NCI-H226 (cell line): Measurements from ENCODE around the gene CHN2.

Experiments used
- DNase-seq: peaks from one replicate; pipeline ENCODE4 v3.0.0-alpha.2; 2015

CHN2 gene

DNA sequence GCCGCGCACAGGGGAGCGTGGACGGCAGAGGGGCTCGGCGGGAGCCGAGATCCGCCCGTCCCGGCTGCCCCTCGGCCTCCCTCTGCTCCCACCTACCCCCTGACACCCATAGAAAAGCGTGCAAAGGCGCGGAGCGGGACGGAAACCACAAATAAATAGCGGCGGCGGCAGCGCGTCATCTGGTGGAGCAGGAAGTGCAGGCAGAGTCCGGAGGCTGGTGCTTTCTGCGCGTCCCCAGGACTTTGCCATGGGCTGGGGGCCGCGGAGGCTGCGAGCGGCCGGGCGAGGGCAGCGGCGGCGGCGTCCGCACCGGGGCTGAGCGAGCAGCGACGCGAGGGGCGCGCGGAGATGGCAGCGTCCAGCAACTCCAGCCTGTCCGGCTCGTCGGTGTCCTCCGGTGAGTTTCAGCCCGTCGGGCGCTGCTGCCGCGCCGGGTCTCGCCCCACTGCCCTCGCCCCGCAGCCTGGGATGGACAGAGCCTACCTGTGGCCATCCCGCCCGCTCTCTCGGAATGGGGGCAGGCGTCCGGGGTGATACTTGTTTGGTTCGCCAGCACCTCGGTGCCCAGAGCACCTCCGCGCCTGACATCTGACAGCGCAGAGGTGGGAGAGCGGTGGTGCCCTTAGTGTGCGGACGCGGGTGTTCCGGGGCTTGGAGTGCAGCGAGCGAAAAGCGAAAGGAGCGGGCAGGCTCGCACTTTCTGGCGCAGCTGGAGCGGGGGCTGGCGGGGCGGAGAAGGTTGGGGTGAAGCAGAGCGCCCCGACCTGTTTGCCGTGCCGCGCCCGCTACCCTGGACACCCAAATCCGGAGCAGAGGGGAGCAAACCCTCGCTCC lies at the start of gene CHN2:
TSS of gene CHN2 (plus strand) at position 182 of the 834 bp plus-strand sequence.
- DNase-seq, result peak; percentile 56

DNA sequence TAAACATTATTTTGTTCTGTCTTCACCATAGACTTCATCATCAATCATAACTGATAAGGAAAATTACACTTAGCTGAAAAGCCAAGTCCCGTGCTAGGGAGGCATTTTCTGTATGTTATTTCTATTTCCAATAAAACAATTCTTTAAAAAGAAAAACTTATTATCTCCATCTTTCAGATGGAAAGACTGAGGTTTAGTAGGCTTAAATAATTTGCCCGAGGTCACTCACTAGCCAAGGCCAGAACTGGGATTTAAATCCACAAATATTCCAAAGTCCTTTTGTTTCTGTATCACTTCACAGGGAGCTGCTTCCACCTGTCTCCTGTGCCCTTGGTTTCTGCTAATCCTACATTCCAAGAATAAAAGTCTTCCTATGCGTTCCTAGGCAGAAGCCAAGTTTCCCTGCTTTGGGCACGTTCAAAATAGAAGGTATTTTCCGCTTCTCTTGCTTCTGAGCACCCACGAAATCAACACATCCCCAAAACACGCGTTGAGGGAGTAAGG lies 49.0 kb upstream of the CHN2 start:
- DNase-seq, result no peak

DNA sequence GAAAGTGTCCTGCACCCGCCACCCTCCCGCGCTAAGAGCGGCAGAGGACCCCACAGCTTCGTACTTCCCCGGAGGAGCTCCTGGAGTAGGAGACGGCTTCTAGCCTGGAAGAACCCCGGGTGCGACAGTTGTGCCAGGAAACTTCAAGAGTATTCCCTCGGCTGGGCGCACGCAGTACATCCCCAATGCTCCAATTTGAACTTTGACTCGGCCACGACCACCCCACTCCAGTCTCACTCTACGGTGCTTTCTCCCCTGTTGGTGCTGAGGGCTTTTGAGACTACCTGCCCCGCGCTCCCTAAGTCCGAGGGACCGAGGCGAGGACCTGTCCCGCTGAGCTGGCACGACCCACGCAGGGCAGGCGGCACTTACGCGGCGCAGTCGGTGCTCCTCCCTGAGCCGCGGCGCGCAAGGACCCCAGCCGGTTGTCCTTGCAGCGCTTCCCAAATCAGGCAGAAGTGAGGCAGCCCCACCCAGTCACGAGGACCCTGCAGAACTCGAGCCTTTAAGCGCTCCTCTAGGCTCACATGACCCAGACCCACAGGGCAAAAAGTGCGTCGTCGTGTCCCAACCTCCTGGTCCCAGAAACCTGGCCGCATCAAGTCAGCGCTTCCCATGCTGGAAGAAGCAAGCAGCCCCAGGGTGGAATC lies 48.4 kb upstream of the CHN2 start, which contains the start of gene CPVL:
TSS of gene CPVL (minus strand) at position 481 of the 650 bp plus-strand sequence. CDS start 25,476 bp downstream, outside the sequence.
- DNase-seq, result no peak

DNA sequence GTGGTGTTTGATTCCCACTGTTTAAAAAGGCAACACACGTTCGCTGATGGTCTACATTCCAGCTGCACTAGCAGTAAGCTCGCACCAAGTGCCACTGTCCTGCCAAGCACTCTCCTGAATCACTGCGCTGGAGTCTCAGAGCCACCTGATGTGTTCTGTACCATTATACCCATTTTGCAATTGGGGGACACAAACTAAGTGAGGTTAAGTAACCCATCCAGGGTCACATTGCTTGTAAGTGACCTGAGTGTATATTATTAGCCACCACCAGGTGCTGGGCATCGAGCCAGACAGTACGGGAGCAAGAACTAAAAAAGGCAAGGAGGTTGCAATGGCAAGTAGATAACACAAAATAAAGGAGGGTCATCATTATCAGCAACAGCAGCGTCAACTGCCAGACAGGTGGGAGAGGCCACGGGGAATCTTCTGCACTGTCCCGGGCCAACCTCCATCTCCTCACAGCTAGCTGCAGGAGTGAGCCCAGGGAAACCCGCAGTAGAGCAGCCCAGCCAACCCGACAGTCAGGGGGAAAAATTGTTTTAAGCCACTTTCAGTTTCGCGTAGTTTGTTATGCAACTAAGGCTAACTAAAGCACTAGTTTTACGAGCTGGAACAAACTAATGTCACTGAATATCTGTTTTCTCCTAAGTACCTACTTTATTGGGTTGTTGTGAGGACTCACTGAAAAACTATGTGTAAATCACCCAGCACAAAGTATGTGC lies 47.5 kb upstream of the CHN2 start:
- DNase-seq, result no peak

GRCh38 chr7:29147821-29148220 lies 46.8 kb upstream of the CHN2 start:
- DNase-seq, result no peak

DNA sequence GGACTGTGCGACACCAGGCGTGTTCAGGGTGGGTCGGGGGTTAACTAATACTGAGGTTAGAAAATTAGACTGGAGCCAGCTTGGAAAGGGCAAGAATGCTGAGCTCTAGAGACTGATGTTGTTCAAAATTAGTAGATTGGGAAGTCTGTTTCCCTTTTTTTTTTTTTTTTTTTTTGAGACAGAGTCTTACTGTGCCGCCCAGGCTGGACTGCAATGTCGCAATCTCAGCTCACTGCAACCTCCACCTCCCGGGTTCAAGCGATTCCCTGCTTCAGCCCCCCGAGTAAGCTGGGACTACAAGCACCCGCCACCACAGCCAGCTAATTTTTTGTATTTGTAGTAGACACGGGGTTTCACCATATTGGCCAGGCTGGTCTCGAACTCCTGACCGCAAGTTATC lies 45.5 kb upstream of the CHN2 start:
- no peak for DNase-seq

DNA sequence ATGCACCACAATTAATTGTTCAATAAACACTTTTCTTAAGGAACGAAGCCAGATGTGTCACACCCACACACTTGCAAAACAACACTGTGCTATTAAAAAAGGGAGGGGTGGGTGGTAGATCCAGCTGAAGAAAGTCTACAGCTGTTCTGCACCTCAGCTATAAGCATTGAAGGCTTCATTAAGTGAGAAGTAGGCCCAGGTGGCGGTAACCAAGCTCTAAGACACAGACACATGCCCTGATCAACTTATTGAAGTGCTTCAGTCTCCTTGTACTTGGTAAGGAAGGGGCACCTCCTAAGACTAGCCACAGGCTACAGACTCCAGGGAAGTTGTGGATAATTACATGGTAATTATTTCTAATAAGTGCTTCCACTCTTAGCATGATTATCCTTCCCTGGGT lies 43.7 kb upstream of the CHN2 start:
- no peak for DNase-seq

DNA sequence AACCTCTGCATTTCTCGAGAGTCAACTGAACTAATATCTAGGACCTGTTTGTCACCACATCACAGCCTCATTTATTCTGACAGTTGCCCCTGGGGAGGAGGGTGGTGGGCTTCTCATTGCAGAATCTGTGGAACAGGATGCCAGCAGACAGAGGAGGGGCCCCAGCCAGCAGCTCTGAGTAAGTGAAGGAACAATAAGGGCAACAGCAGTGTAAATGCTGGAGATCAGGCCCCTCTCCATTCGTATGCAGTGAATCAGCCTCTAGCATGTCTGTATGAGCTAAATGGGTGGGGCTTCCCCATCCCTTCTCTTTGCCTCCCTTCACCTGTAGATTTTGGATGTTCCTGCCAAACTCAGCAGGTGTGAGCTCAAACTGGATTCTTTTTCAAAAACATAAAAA lies 40.5 kb upstream of the CHN2 start:
- no peak for DNase-seq

DNA sequence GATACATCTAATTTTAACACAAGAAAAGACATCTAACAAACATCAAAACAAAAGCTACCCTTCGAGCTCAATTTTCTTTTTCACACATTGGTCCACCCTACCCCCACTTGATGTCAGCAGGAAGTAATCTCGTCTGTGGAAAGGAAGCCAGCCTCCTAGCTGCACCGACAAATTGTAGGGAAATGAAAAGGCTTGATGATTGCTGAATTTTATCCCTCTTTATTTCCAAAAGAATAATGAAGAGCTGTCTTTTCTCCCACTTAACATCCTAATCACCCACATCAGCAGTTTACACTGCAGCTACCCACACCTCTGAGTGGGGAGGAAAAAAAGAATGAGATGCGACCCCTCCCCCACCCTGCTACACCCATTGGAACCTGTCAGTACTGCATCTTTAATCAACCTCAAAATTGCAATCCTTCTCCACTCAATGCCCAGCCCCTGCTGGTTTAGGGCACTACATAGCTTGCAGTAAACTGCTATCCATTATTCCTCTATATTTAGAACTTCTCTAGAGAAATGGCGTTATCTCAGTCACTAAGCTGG lies 37.6 kb upstream of the CHN2 start:
- DNase-seq, result no peak

GRCh38 chr7:29158795-29159423 lies 35.7 kb upstream of the CHN2 start:
- DNase-seq, result no peak

DNA sequence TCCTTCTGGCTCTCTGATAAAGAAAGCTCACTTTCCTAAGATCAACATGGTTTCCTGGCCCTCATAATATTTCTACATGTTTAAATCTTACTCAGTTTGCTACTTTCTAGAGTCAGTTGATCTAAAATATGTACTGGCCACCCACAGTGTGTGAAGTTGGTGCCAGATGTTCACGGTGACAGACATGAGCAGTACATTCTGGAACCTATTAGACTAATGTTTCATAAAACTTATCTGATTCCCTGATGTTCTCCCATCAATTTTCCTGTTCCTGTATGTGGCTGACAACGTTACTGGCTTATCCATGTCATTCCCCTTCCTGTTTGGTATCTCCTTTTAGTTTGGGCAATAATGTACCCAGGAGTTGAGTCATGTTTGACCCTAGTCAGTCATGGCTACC lies 34.5 kb upstream of the CHN2 start:
- DNase-seq, result no peak

DNA sequence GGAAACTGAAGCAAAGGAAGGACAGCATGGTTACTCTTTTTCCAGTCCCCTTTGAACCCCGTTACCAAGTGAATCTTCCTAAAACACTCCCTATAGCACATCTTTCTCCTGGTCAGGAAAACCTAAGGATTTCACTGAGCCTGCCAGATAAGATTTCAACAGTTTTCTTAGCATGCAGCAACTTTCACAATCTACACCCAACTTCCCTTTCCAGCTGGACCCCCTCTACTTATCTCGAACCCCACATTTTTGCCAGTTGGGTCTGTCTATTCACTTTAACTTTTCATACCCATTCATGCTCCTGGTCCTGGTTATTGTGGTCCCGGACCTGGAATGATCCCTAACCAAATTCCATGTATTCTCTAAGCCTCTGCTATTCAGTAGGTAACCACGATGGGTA lies 33.3 kb upstream of the CHN2 start:
- no peak for DNase-seq

GRCh38 chr7:29162577-29162976 lies 32.0 kb upstream of the CHN2 start:
- DNase-seq, result no peak

GRCh38 chr7:29163854-29164253 lies 30.7 kb upstream of the CHN2 start:
- no peak for DNase-seq

- DNase-seq, result no peak
Measured at GRCh38 chr7:29167721-29168120, 26.9 kb upstream of the CHN2 start.

DNA sequence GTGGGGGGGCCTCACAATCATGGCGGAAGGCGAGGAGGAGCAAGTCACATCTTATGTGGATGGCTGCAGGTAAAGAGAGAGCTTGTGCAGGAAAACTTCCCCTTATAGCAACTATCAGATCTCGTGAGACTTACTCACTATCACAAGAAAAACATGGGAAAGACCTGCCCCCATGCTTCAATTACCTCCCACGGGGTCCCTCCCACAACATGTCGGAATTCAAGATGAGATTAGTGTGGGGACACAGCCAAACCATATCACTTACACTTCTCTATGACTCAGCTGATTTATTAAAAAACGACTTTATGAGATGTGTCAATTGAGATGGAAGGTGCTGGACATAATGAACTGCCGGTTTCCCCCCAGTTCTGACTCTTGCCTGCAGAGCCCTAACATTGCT lies 23.8 kb upstream of the CHN2 start:
- DNase-seq, result peak; percentile 30

DNA sequence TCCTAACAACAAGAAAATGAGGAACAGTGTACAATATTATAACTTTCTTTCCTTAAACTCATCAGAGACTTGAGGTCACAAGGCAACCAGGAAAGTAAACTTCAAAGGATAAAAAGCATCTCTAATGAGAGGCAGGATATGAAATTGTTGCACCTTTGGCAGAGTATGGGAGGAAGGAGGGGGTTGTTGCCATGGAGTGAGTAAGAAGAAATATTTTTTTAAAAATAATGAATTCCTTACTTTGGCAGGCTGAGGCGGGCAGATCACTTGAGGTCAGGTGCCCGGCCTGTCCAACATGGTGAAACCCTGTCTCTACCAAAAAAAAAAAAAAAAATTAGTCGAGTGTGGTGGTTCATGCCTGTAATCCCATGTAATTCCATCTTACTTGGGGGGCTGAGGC lies 21.1 kb upstream of the CHN2 start:
- no peak for DNase-seq

- DNase-seq, result no peak
Measured at GRCh38 chr7:29177963-29178600, 16.5 kb upstream of the CHN2 start.

GRCh38 chr7:29179115-29179514 lies 15.5 kb upstream of the CHN2 start:
- DNase-seq, result no peak

DNA sequence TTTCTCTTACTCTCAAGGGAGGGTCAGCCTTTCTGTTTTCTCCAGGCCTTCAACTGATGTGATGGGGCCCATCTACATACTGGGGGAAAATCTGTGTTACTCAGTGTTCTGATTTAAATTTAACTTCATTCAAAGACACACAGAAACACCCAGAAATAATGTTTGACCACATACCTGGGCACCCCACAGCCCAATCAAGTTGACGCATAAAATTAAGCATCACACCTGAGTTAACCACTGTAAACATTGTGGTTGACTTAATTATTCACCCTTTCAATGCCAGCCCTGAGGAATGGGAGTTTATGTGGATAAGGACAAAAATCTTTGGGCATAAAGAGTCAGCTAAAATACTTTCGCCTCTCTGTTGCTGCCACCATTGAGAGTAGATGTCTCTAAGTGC lies 10.0 kb upstream of the CHN2 start:
- no peak for DNase-seq

DNA sequence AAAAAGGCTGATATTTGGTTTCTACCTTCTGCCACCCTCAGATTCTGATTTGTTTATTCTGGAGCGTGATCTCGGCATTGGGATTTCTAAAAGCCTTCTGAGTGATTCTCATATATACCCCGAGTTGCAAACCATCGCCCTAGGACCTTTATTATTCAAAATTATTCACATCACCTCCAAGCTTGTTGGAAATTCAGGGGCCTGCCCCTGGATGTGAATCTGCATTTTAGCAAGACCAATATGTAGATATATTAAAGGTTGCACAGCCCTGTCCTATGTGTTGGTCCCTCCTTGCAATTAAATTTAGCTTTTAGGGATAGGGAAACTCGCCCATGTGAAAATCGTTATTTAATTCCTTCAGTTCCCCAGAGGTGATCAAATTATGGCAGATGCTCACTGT lies 9.0 kb upstream of the CHN2 start:
- no peak for DNase-seq

DNA sequence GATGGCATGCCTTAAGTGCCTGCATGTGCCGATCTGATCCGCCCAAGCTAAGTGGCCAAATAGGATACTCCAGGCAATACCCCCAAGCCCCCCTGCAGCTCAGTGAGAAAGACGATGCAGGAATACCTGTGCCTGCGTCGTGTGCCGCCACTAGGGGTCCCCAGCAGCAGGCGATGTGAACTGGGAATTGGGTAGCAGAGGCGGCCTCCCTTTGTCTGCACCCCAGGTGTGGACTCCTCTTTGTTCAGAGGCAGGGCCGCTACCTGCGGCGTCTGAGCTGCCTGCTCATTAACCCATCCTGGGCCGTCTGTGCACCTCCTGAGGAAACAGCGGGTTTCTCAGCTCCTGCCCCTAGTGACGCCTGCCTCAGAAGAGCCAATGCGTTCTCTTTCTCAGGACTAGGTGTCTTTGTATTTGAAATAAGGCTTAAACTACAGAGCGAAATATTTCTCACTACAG lies 4.8 kb upstream of the CHN2 start:
- DNase-seq, result peak; percentile 29
